Stimulated activated CD8-positive, alpha-beta memory T cell treated with anti-CD3 and anti-CD28 coated beads, Interleukin-12 subunit alpha, Interleukin-12 subunit beta, amount 100 ng/mL, for 24 hours (primary cell): ENCODE measurements around the gene KIAA0513.
A peak's percentile ranks its signal among the peaks of the same experiment; 100 is the strongest.
"Not testable (repeated sequence)": the region's sequence is repeated elsewhere in the genome, so short reads cannot be mapped to it uniquely, and the experiment has no call there.

ENCODE experiments used
- DNase-seq: peaks from one replicate; pipeline ENCODE4 v3.0.0-alpha.2; 2020; ENCODE audit errors: extremely low read depth

Gene KIAA0513

GRCh38 chr16:85113168-85113733 lies 85.7 kb downstream of the KIAA0513 start:
- DNase-seq: no peak

- DNase-seq: no peak
Observed at GRCh38 chr16:85113913-85114312, 86.3 kb downstream of the KIAA0513 start.

GRCh38 chr16:85114909-85115567 lies 87.4 kb downstream of the KIAA0513 start:
- DNase-seq: peak; percentile 58

DNA sequence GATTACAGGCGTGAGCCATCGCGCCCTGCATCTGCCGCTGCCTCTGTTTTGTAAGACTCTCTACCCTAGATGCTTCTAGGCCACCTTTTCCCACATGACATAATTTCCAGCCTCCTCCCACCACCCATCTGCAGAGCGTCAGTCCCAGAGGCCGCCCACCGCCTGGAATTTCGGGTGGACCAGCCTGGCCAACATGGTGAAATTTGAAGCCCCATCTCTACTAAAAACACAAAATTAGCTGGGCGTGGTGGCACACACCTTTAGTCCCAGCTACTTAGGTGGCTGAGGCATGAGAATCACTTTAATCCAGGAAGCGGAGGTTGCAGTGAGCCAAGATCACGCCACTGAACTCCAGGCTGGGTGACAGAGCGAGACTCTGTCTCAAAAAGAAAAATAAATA lies 89.8 kb downstream of the KIAA0513 start:
- no peak for DNase-seq

GRCh38 chr16:85120006-85120340 lies 92.4 kb downstream of the KIAA0513 start:
- no peak for DNase-seq

DNA sequence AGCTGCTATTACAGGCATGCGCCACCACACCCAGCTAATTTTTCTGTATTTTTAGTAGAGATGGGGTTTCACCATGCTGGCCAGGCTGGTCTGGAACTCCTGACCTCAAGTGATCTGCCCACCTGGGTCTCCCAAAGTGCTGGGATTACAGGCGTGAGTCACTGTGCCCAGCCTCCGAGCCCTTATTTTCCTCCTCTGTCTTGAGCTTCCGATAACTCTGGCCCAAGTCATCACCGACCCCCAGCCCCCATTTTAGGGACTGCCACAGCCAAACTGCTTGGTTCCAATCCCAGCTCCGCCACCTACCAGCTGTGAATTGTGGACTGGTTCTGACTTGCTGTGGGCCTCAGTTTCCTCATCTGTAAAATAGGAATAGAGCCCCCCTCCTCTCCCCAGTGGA lies 95.8 kb downstream of the KIAA0513 start:
- not testable (repeated sequence) for DNase-seq

- DNase-seq: no peak
Observed at GRCh38 chr16:85123891-85124635, 96.5 kb downstream of the KIAA0513 start.

GRCh38 chr16:85124636-85125346 lies 97.2 kb downstream of the KIAA0513 start:
- no peak for DNase-seq

DNA sequence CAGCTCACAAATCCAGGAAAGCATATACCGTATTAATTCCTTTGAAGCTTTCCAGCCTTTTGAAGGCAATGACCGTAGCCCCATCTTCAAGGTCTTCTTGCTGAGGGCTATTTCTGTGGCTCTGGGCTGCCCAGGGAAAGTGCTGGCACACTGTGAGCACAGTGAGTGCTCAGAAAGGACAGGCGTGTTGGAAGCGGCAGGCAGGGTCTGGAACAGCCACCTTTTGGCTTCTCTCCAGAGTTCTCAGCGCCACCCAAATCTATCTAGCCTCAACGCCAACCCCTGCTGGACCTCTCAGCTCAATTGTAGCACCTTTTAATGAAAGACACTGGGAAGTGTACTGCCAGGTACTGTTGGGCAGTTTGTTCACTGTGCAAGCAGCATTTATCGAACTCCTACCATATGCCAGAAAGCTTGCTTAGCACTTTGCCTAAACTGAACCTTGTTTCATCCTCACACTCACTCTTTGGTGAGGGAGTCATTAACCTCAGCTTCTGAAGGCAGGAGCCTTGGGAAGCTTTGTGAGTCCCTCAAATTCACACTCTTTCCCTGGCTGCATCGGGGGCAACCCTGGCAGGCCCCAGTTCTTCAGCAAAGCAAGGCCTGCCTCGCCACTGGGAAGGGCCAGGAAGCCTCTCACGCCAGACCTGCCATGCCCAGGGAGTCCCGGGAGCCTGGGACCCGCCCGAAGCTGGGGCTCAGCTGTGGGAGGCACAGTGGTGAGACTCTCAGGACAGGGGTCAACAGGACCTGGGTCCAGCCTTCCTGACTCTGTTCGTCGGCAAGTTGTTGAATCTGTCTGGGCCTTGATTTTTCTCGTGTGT lies 98.2 kb downstream of the KIAA0513 start:
- no peak for DNase-seq

- no peak for DNase-seq
Observed at GRCh38 chr16:85126394-85126704, 98.8 kb downstream of the KIAA0513 start.

GRCh38 chr16:85126705-85127378 lies 99.2 kb downstream of the KIAA0513 start:
- DNase-seq: no peak

GRCh38 chr16:85127379-85127723 lies 99.8 kb downstream of the KIAA0513 start:
- no peak for DNase-seq

DNA sequence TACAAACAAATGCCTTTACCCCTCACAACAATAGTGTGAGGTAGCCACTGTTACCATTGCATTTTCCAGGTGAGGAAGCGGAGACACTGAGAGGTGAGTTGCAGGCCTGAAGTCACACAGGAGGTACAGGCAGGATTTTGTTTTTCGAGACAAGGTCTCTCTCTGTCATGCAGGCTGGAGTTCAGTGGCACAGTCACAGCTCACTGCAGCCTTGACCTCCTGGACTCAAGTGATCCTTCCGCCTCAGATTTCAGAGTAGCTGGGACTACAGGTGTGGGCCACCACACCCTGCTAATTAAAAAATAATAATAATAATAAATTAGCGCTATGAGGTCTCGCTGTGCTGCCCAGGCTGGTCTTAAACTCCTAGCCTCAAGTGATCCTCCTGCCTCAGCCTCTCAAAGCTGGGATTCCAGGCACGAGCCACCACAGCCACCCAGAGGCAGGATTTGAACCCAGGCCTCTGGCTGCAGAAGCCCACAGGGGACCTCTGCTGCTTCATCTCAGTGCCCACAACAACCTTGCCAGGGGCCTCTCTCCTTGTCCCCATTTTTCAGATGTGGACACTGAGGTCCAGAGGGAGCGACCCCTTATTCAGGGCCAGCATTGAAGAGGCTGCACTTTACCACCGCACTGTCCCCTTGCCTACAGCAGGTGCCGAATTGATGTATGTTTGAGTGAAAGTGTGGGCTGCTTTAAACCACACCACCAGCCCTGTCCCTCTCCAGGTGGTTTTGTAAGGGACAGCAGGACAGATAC lies 100.7 kb downstream of the KIAA0513 start:
- DNase-seq: no peak

DNA sequence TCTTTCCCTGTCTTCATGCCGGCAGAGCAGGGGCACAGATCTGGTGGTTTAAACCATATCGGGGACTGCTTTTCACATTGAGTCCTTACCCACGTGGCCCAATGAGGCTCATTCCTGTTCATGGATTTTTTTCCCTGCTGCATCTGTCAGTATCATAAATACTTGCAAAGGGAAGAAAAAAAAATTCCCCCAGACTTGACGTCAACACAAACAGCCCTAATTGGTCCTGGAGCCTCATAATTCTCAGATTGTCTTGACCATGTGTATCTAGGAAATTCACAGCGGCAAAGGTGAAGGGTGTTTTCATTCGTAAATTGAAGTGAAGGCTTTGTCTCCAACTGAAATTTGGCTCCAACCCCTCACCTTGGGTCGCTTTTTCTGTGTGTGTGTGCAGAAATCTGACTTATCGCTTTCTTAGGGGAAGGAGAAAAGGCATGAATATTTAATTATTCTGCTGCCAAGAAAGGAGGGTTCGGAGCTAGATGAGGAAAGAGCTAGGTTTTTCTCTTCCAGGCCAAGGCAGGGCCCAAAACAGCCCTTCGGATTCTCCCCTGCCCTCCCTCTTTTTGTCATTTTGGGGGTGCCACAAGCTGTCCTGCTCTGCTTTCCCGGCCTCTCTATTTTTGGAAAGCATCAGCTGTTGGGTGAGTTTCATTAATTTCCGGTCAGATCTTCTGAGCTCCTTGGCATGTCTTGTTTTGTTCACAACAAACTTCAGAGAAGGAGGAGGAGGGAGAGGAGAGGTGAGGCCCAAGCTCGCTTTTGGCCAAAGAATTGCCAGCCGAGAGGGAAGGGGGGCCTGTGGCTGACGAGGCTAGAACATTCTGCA lies 102.5 kb downstream of the KIAA0513 start:
- no peak for DNase-seq

DNA sequence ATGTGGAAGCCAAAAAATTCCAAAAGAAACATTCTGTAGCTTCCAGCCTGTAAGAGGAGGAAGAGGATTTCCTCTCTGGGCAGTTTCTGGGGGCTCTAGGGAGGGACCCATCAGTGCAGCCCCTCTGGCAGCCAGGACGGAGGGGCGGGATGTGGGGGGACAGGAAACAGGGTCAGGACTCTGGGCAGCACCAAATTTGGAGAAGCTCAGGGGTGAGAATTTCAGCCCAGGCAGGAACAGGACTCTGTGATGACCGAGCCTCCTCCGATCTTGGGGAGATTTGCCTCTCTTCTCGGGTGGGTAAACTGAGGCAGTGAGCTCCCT lies 103.1 kb downstream of the KIAA0513 start:
- DNase-seq: no peak

DNA sequence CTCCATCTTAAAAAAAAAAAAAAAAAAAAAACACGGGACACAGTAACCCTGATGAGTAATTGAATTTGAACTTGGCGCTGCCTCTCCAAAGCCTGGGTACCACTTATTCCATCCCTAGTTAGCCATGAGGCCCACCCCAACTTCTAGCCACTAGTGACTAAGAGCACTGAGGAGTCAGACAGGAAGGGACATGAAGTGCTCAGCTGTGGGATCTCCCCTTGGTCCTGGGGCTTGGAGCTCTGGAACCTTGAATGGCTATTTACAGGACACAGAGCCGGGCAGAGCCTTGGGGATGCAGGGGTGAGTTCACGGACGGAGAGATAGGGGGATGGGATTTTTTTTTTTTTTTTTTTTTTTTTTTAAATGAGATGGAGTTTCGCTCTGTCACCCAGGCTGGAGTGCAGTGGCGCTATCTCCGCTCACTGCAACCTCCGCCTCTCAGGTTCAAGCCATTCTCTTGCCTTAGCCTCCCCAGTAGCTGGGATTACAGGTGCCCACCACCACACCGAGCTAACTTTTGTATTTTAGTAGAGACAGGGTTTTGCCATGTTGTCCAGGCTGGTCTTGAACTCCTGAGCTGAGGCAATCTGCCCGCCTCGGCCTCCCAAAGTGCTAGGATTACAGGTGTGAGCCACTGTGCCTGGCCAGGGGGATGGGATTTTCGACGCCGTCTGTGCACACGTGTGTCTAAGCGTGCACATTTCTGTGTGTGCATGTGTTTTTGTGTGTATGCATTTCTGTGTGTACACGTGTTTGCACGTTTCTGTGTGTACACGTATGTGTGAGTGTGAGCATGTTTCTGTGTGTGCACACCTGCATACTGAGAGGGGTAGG lies 105.1 kb downstream of the KIAA0513 start:
- no peak for DNase-seq

DNA sequence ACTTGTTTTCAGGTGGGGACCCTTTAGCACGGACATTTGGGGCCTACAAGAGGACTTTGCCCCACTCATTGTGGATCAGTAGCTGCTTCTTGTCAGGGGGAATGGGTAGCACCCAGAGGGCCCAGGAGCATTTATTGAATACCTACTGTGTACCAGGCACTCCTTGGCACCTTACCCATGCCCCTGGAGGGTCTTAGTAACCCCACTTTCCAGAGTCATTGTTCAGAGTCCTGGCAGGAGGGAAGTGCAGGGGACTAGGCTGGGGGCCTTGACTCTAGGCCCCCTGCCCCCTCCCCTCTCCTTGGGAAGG lies 105.7 kb downstream of the KIAA0513 start:
- DNase-seq: no peak

GRCh38 chr16:85134076-85134788 lies 106.6 kb downstream of the KIAA0513 start:
- DNase-seq: no peak

GRCh38 chr16:85134789-85135142 lies 107.2 kb downstream of the KIAA0513 start:
- no peak for DNase-seq
